Right hindlimb (tissue), 1 donor: ENCODE data around the gene ALG1L2.
"Not testable (repeated sequence)": the region's sequence is repeated elsewhere in the genome, so short reads cannot be mapped to it uniquely, and the experiment has no call there.

Experiments
- DNase-seq: peaks from one replicate; pipeline ENCODE4 v3.0.0-alpha.2; 2018

Gene ALG1L2

GRCh38 chr3:130137685-130138084 is 56.1 kb downstream of the ALG1L2 start:
- DNase-seq, result not testable (repeated sequence)

- DNase-seq, result not testable (repeated sequence)
Measured at GRCh38 chr3:130138992-130139391, 57.4 kb downstream of the ALG1L2 start.

- DNase-seq, result not testable (repeated sequence)
Measured at GRCh38 chr3:130140756-130141155, 59.1 kb downstream of the ALG1L2 start.

GRCh38 chr3:130143648-130144327 is 62.2 kb downstream of the ALG1L2 start:
- DNase-seq, result not testable (repeated sequence)

GRCh38 chr3:130144328-130144650 is 62.7 kb downstream of the ALG1L2 start:
- not testable (repeated sequence) for DNase-seq

- DNase-seq, result not testable (repeated sequence)
Measured at GRCh38 chr3:130145456-130145855, 63.8 kb downstream of the ALG1L2 start.

GRCh38 chr3:130146465-130146864 is 64.8 kb downstream of the ALG1L2 start:
- DNase-seq, result not testable (repeated sequence)
